ENCODE data around the gene DDX18. TPM values are rescaled to one million over a fixed set of nuclear protein-coding genes. Genes with fewer than 3 reads are reported as not detected.

DDX18 gene
- polyA plus RNA-seq, 1 of the 3 experiments (the other 2 are of a cell fraction) = 24.1 TPM

GRCh38 chr2:117845304-117845703 is 30.8 kb downstream of the DDX18 start:
- no peak for TF ChIP-seq ZBTB33 (IDR thresholded peaks at IDR 0.05; ENCODE audit: borderline replicate concordance, low read depth)
- no peak for TF ChIP-seq CHD2 (IDR thresholded peaks at IDR 0.05; ENCODE audit: low read length, partially characterized antibody)
- TF ChIP-seq NRF1 (IDR thresholded peaks at IDR 0.05; ENCODE audit: low read depth, low read length) = no peak
- TF ChIP-seq YY1 (IDR thresholded peaks at IDR 0.05; ENCODE audit: low read depth) = no peak
- no peak for TF ChIP-seq TEAD4 (IDR thresholded peaks at IDR 0.05; ENCODE audit: borderline replicate concordance, insufficient read depth)
- TF ChIP-seq MEF2A (IDR thresholded peaks at IDR 0.05; ENCODE audit: borderline replicate concordance, low read depth) = no peak
- TF ChIP-seq SIN3A (IDR thresholded peaks at IDR 0.05; ENCODE audit: borderline replicate concordance, low read depth, low read length) = no peak
- TF ChIP-seq NFIC (IDR thresholded peaks at IDR 0.05; ENCODE audit: borderline replicate concordance) = no peak
- no peak for TF ChIP-seq RAD21 (IDR thresholded peaks at IDR 0.05; ENCODE audit: low read length)
- TF ChIP-seq USF2 (IDR thresholded peaks at IDR 0.05; ENCODE audit: borderline replicate concordance, low read depth, low read length) = no peak
- no peak for TF ChIP-seq GATA2 (CRISPR knock-in tag; IDR thresholded peaks at IDR 0.05)
- no peak for TF ChIP-seq JUND (IDR thresholded peaks at IDR 0.05)
- H3K36me3 ChIP-seq (replicated peaks in 1 of 2; ENCODE audit: control insufficient read depth in 1 of 2, insufficient read depth in 2 of 2, low read length in 1 of 2) = no peaks in the 10 kb centered on the region
- no peaks in the 10 kb centered on the region for H3K9me2 ChIP-seq
- no peaks in the 10 kb centered on the region for H3F3A ChIP-seq (replicated peaks; ENCODE audit: insufficient read depth)
- no peaks in the 10 kb centered on the region for H4K20me1 ChIP-seq (ENCODE audit: insufficient read depth)
- no peak overlapping the region for H3K4me2 ChIP-seq
- no peaks in the 10 kb centered on the region; the same call in 1 of the 2 replicates for H3K27me3 ChIP-seq (ENCODE audit: insufficient read depth)
- no peak overlapping the region for H2AFZ ChIP-seq (ENCODE audit: low read depth)
- no peak overlapping the region for H3K27ac ChIP-seq (ENCODE audit: low read depth in 2 of 2, low read length in 1 of 2)
- ChIA-PET CTCF (no interaction called here), POLR2A (no interaction called here)
- no peaks in the 10 kb centered on the region for H3K9me3 ChIP-seq
- DNase-seq = no peak
- no peaks in the 10 kb centered on the region for H3K79me2 ChIP-seq (ENCODE audit: insufficient read depth)
- WGBS (ENCODE audit: low lambda C conversion rate) = 91% methylated on average over 2 of the region's 2 CpGs
- H3K4me3 ChIP-seq (ENCODE audit: low read depth in 2 of 2, low read length in 1 of 2) = no peak overlapping the region
- no peak overlapping the region for H3K9ac ChIP-seq
- H3K4me1 ChIP-seq (ENCODE audit: control insufficient read depth in 1 of 2, insufficient read depth in 2 of 2, low read depth in 1 of 2, low read length in 1 of 2) = no peaks in the 10 kb centered on the region

GRCh38 chr2:117850015-117850414 is 35.5 kb downstream of the DDX18 start:
- CTCF ChIA-PET = interaction anchor here (4.2 kb wide), 1 partner anchor 36 kb away, joined by 11 read pairs; the partner anchor contains the start of gene DDX18
- no peak for TF ChIP-seq FOXM1 (IDR thresholded peaks at IDR 0.05; ENCODE audit: low read depth)
- no peak for TF ChIP-seq FOXJ3 (CRISPR knock-in tag; IDR thresholded peaks at IDR 0.05)
- no peak for TF ChIP-seq TCF12 (IDR thresholded peaks at IDR 0.05)
- no peak for TF ChIP-seq USF2 (IDR thresholded peaks at IDR 0.05; ENCODE audit: borderline replicate concordance, low read depth, low read length)
- TF ChIP-seq CTCF (IDR thresholded peaks at IDR 0.05) = no peak
- TF ChIP-seq RFX5 (IDR thresholded peaks at IDR 0.05; ENCODE audit: low read length) = no peak
- no peak for TF ChIP-seq ZBTB33 (IDR thresholded peaks at IDR 0.05; ENCODE audit: borderline replicate concordance, low read depth)
- no peak for TF ChIP-seq RCOR1 (IDR thresholded peaks at IDR 0.05; ENCODE audit: low read length)
- no peak for TF ChIP-seq SIN3A (IDR thresholded peaks at IDR 0.05; ENCODE audit: borderline replicate concordance, low read depth, low read length)
- no peak for TF ChIP-seq TAF1 (IDR thresholded peaks at IDR 0.05; ENCODE audit: borderline replicate concordance, low read depth, low read length)
- TF ChIP-seq MEF2A (IDR thresholded peaks at IDR 0.05; ENCODE audit: borderline replicate concordance, low read depth) = no peak
- TF ChIP-seq CHD2 (IDR thresholded peaks at IDR 0.05; ENCODE audit: low read length, partially characterized antibody) = no peak
- TF ChIP-seq GABPA (IDR thresholded peaks at IDR 0.05; ENCODE audit: low read depth) = no peak
- no peak for TF ChIP-seq GATA2 (CRISPR knock-in tag; IDR thresholded peaks at IDR 0.05)
- TF ChIP-seq MXI1 (IDR thresholded peaks at IDR 0.05; ENCODE audit: low read depth, low read length) = no peak

More at GRCh38 chr2:117850015-117850414, 35.5 kb downstream of the DDX18 start:
- Histone ChIP-seq H3K36me3 (replicated peaks in 1 of 2; ENCODE audit: control insufficient read depth in 1 of 2, insufficient read depth in 2 of 2, low read length in 1 of 2) (no peaks in the 10 kb centered on the region), H3K4me3 (ENCODE audit: low read depth in 2 of 2, low read length in 1 of 2) (no peak overlapping the region), H3K9me3 (no peaks in the 10 kb centered on the region), H3K4me1 (ENCODE audit: control insufficient read depth in 1 of 2, insufficient read depth in 2 of 2, low read depth in 1 of 2, low read length in 1 of 2) (0 out of 4 replicates have a peak, but pooled peaks cover 0 to under 1% of the 10 kb centered on the region in 2 experiments), H3K9ac (no peak overlapping the region), H2AFZ (ENCODE audit: low read depth) (no peak overlapping the region), H3F3A (replicated peaks; ENCODE audit: insufficient read depth) (no peaks in the 10 kb centered on the region), H3K9me2 (no peaks in the 10 kb centered on the region), H3K4me2 (no peak overlapping the region), H3K27me3 (ENCODE audit: insufficient read depth) (no peaks in the 10 kb centered on the region; the same call in 1 of the 2 replicates), H3K27ac (ENCODE audit: low read depth in 2 of 2, low read length in 1 of 2) (no peak overlapping the region), H4K20me1 (ENCODE audit: insufficient read depth) (no peaks in the 10 kb centered on the region), H3K79me2 (ENCODE audit: insufficient read depth) (no peaks in the 10 kb centered on the region)
- POLR2A ChIA-PET = no interaction called here
- 66% methylated on average over 7 of the region's 7 CpGs for WGBS (ENCODE audit: low lambda C conversion rate)
- no peak for DNase-seq
